Nephron progenitor cell (in vitro differentiated cells): ENCODE data around the gene BRD4.

Experiments used
- DNase-seq: peaks from one replicate; pipeline ENCODE4 v3.0.0; 2021
- H3K27ac Mint-ChIP-seq: 2 replicates; pipeline ENCODE4 v1.8.0; 2021; ENCODE audit warnings: mild to moderate bottlenecking, moderate library complexity, mixed read lengths
- H3K27me3 Mint-ChIP-seq: 2 replicates; pipeline ENCODE4 v1.8.0; 2021; ENCODE audit warnings: mild to moderate bottlenecking, low read depth, mixed read lengths; ENCODE audit not compliant: poor library complexity
- H3K36me3 Mint-ChIP-seq: 2 replicates; pipeline ENCODE4 v1.8.0; 2021; ENCODE audit warnings: low read depth, mixed read lengths
- H3K4me1 Mint-ChIP-seq: 2 replicates; pipeline ENCODE4 v1.8.0; 2021; ENCODE audit warnings: mixed read lengths
- H3K4me3 Mint-ChIP-seq: 2 replicates; pipeline ENCODE4 v1.8.0; 2021; ENCODE audit warnings: mild to moderate bottlenecking, moderate library complexity, mixed read lengths
- H3K9me3 Mint-ChIP-seq: 2 replicates; pipeline ENCODE4 v1.8.0; 2021; ENCODE audit warnings: mild to moderate bottlenecking, moderate library complexity, mixed read lengths
- TF ChIP-seq, protein P1 (sequence below): fragments of 200-600 bp; sonication (generic); IDR thresholded peaks from 2 replicates; pipeline ENCODE4 v1.5.0; 2021; ENCODE audit warnings: antibody characterized with exemption

BRD4 gene

DNA sequence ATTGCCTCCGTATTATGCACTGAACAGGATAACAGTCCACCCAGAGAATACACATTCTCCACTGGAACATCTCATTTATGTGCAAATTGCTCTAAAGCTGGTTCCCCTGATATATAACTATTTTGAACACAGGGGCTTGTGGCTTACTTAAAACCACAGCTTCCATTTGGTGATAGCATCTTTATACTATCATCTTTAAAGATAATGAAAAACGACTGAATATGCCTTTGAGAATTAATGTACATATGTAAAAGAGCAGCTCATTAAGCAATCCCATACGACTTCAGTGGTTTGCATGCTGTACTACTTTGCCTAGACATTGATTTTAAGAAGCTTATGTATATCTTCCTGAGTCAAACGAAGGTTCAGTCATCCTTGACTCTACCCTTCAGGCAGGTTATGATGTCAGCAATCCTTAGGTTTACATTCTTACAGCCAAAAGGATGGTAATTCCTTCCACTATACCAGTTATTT, 40.8 kb downstream of the BRD4 start:
- peaks cover 80% of the 10 kb centered on the region for H3K4me1 Mint-ChIP-seq
- peaks cover 2% of the 10 kb centered on the region for H3K9me3 Mint-ChIP-seq
- no peak overlapping the region for H3K27ac Mint-ChIP-seq
- TF ChIP-seq, protein P1, sequence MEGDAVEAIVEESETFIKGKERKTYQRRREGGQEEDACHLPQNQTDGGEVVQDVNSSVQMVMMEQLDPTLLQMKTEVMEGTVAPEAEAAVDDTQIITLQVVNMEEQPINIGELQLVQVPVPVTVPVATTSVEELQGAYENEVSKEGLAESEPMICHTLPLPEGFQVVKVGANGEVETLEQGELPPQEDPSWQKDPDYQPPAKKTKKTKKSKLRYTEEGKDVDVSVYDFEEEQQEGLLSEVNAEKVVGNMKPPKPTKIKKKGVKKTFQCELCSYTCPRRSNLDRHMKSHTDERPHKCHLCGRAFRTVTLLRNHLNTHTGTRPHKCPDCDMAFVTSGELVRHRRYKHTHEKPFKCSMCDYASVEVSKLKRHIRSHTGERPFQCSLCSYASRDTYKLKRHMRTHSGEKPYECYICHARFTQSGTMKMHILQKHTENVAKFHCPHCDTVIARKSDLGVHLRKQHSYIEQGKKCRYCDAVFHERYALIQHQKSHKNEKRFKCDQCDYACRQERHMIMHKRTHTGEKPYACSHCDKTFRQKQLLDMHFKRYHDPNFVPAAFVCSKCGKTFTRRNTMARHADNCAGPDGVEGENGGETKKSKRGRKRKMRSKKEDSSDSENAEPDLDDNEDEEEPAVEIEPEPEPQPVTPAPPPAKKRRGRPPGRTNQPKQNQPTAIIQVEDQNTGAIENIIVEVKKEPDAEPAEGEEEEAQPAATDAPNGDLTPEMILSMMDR, result no peak
- DNase-seq, result no peak
- peaks cover 12% of the 10 kb centered on the region for H3K36me3 Mint-ChIP-seq
- H3K27me3 Mint-ChIP-seq, result no peaks in the 10 kb centered on the region
- no peak overlapping the region for H3K4me3 Mint-ChIP-seq

DNA sequence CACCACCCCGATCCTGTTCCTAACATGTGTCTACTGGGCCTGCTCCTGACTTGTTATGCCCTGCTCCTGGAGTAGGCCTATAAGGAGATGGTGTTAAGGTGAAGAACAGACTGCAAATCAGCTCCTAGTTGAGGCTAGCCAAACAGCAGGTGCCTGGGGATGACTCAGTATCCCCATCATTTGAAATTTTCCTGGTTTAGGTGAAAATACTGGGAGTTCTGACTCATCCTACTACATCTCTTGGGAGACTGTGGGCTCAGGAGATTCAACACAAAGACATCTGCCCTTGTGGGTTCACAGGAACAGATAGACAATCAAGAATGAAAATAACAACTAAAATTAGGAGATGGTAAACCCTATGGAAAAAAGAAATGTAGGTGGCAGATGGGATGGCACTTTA, 41.2 kb downstream of the BRD4 start:
- Mint-ChIP-seq H3K4me1 (peaks cover 80% of the 10 kb centered on the region), H3K27ac (no peak overlapping the region), H3K9me3 (no peaks in the 10 kb centered on the region), H3K4me3 (no peak overlapping the region), H3K36me3 (peaks cover 7% of the 10 kb centered on the region), H3K27me3 (no peaks in the 10 kb centered on the region)
- TF ChIP-seq, protein P1, result no peak
- no peak for DNase-seq

DNA sequence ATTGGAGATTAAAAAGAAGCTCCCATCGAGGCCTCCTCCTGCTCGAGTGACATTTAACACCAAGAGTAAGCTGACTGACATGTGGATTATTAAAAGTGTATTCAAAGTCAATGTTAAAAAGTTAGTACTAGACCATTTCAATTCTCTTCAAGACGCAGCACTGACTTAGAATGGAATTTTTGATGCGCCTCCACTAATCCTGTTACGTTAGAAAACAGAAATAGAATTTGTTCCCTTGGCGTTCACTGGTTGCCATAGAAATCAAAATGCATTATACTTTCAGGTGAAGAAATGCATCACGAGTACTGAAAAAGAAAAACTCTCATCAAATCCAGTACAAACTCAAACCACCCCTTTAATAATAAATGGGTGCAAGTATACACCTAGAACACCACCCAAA, 42.2 kb downstream of the BRD4 start:
- TF ChIP-seq, protein P1, result no peak
- H3K27me3 Mint-ChIP-seq, result no peaks in the 10 kb centered on the region
- H3K4me1 Mint-ChIP-seq, result peaks cover 81% of the 10 kb centered on the region

DNA sequence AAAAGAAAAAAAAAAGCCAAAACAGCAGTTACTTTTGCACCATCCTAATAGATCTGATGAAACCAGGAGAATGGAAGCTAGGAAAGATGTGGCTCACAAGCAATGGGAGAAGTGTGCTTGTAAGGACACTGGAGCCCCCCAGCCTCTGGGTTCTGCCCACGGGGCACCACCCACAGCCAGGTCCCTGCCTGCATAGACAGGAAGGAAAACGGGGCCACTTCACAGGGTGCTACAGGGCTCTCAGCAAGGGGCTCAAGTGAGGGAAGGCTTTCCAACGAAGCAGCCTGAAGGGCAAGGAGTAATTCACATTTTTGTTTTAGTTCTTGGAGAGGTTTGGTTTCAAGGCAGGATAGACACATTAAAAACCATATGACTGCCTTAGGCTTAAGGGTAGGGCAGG, 42.7 kb downstream of the BRD4 start:
- TF ChIP-seq, protein P1, result no peak
- Mint-ChIP-seq H3K9me3 (no peaks in the 10 kb centered on the region), H3K4me1 (peaks cover 83% of the 10 kb centered on the region), H3K4me3 (no peak overlapping the region), H3K36me3 (no peaks in the 10 kb centered on the region), H3K27me3 (no peaks in the 10 kb centered on the region), H3K27ac (peak overlapping the region; percentile 94)
- no peak for DNase-seq

More for the DNA sequence above, 42.2 kb downstream of the BRD4 start:
- Mint-ChIP-seq H3K4me3 (no peak overlapping the region), H3K36me3 (peaks cover under 1% of the 10 kb centered on the region), H3K9me3 (no peaks in the 10 kb centered on the region), H3K27ac (no peak overlapping the region)
- no peak for DNase-seq

DNA sequence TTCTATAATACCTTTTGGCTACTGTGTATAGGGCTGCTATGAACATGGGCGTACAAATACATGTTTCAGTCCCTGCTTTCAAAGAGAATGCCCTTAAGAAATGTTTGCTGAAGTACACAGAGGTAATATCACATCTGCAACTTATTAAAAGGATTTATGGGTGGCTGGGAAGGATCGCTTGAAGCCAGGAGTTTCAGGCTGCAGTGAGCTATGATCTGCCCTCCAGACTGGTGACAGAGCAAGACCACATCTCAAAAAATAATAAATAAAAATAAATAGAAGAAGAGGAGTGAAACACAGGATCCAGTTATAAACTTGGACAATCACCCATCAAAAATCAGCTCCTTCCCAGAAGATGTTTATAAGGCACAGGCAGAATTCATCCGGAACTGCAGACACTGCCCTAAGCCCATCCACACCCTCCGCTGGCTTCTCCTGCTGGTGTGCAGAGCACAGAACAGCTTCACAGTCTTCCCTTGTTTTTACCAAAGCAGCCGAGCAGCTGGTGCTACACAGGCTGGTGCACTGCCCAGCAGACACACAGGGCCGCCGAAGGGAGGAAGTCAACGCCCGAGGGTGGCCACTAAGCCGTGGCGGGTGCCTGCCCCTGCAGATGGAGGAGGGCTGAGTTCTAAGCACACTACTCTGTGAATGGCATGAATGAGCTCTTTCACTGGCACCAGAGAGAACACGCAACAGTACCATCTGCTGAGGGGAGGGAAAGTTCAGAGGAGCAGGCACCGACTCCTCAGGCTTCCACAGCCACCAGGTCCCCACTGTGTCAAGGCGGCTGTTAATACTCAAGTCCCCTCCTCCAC, 44.0 kb downstream of the BRD4 start:
- Mint-ChIP-seq H3K4me3 (no peak overlapping the region), H3K27me3 (no peaks in the 10 kb centered on the region)

More for the DNA sequence above, 44.0 kb downstream of the BRD4 start:
- no peaks in the 10 kb centered on the region for H3K9me3 Mint-ChIP-seq
- DNase-seq, result no peak
- H3K36me3 Mint-ChIP-seq, result no peaks in the 10 kb centered on the region
- peak overlapping the region; percentile 96 for H3K27ac Mint-ChIP-seq
- H3K4me1 Mint-ChIP-seq, result peaks cover 85% of the 10 kb centered on the region
- TF ChIP-seq, protein P1, result no peak
